ENCODE results near the gene FUBP3.

DNA sequence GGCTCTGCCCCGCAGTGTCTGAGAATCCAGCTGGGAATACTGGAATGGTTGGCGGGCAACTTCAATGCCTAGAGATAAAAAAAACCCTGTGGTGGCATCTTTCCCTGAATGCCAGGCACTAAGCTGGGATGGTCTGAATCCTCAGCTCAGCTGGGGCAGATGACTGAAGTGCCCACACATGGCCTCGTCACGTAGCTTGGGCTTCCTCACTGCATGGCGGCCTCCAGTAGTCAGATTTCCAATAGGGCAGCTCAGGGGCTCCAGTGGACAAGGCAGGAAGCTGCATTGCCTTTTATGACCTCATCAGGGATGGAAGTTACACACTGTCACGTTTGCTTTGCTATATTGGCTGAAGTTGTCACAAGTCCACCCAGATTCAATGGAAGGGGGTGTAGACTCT lies 24.3 kb upstream of the FUBP3 start:
- TF ChIP-seq, protein P1, sequence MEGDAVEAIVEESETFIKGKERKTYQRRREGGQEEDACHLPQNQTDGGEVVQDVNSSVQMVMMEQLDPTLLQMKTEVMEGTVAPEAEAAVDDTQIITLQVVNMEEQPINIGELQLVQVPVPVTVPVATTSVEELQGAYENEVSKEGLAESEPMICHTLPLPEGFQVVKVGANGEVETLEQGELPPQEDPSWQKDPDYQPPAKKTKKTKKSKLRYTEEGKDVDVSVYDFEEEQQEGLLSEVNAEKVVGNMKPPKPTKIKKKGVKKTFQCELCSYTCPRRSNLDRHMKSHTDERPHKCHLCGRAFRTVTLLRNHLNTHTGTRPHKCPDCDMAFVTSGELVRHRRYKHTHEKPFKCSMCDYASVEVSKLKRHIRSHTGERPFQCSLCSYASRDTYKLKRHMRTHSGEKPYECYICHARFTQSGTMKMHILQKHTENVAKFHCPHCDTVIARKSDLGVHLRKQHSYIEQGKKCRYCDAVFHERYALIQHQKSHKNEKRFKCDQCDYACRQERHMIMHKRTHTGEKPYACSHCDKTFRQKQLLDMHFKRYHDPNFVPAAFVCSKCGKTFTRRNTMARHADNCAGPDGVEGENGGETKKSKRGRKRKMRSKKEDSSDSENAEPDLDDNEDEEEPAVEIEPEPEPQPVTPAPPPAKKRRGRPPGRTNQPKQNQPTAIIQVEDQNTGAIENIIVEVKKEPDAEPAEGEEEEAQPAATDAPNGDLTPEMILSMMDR (IDR thresholded peaks at IDR 0.05 in 4 of 5, conservative IDR thresholded peaks at IDR 0.05 in 1 of 5), result no peak
- no peak for TF ChIP-seq POLR2A (IDR thresholded peaks at IDR 0.05)

All from gastrocnemius medialis (tissue), 4 donors.